ENCODE data around the gene TCERG1L.

GRCh38 chr10:131072651-131073468, 238.7 kb downstream of the TCERG1L start:
- no peak for TF ChIP-seq CTCF (IDR thresholded peaks at IDR 0.05)
- TF ChIP-seq POLR2A (IDR thresholded peaks at IDR 0.05) = no peak
